HFF-Myc (cell line): ENCODE results near the gene PRSS3.
A peak's percentile ranks its signal among the peaks of the same experiment; 100 is the strongest.
"Not testable (repeated sequence)": the region's sequence is repeated elsewhere in the genome, so short reads cannot be mapped to it uniquely, and the experiment has no call there.

Experiments
- DNase-seq: peaks from one replicate; pipeline ENCODE4 v3.0.0-alpha.2; 2011; ENCODE audit warnings: low read depth; ENCODE audit errors: extremely low read depth
- H3K4me3 ChIP-seq: replicated peaks from 2 replicates; pipeline ENCODE4 v1.5.1; 2011; ENCODE audit warnings: low read depth, mild to moderate bottlenecking, control low read depth, low read length
- CTCF ChIP-seq: IDR thresholded peaks from 2 replicates; pipeline ENCODE4 v1.5.1; 2012; ENCODE audit warnings: mild to moderate bottlenecking, low read depth, low read length, control low read depth; ENCODE audit errors: missing control alignments

Gene PRSS3

DNA sequence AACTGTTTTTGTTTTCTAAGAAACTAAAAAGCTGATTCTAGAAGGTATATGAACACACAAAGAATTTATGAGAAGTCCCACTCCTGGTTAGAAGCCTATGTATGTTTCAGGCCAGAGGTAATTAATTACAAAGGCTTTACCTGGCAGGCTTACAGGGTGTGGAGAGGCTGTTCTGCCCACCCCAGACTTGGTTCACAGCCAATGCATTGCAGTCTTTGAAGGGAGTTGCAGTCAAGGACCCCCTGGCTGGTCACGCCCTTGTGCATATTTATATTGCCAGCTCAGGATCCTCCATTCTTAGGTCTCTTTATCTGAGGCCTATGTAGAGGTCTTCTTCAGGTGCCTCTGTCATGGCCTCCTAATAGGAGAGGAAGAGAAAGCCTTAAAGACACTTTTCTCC is 13.6 kb upstream of the PRSS3 start:
- TF ChIP-seq CTCF: no peak

DNA sequence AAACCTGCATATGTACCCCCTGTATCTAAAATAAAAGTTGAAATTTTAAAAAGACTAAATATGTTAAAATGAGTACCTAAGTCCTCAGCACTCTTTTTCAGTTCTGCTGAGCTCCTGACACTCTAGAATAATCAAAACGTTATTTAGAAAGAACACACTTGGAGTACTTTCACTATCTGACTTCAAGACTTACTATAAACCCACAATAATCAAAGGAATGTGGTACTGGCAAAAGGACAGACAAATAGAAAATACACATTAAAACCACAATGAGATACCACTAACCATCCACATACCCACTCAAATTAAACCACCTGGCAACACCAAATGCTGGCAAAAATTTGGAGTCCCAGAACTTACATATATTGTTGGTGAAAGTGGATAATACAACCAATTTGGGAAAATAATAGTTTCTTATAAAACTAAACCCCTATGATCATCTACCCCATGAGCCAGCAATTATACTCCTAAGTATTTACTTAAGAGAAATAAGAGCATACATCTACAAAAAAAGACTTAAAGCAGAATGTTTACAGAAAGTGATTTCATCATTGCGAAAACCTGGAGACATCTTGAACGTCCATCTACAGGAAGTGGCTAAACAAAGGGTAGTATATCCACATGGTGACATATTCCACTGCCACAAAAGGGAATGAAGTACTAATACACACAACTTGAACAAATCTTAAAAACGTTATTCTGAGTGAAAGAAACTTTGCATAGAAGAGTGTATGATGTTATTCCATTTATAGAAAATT is 12.8 kb upstream of the PRSS3 start:
- H3K4me3 ChIP-seq: no peak overlapping the region
- TF ChIP-seq CTCF: no peak
- DNase-seq: no peak

More for the DNA sequence above, 13.6 kb upstream of the PRSS3 start:
- no peak for DNase-seq
- no peak overlapping the region for H3K4me3 ChIP-seq

DNA sequence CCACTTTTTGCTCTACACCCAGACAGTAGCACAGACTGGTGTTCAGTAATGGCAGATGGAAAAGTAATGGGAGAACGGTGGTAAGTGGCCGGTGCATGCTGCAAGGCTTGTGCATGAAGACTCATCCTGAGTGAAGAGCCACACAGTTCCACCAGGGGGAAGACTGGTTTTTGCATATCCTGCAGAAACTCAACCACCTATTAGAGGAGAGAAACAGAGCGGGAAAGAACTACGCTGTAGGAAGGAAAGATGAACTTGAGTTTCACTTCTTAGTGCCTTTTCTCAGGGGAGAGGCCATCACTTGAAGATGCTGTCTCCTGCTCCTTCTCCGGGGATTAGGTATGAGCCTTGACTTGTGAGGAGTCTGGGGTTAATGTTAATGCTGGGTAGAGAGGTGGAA is 9.4 kb upstream of the PRSS3 start:
- DNase-seq: no peak
- TF ChIP-seq CTCF: peak; percentile 15
- no peak overlapping the region for H3K4me3 ChIP-seq

- no peak for DNase-seq
- TF ChIP-seq CTCF: no peak
Measured at GRCh38 chr9:33786681-33787080, 8.7 kb upstream of the PRSS3 start.

DNA sequence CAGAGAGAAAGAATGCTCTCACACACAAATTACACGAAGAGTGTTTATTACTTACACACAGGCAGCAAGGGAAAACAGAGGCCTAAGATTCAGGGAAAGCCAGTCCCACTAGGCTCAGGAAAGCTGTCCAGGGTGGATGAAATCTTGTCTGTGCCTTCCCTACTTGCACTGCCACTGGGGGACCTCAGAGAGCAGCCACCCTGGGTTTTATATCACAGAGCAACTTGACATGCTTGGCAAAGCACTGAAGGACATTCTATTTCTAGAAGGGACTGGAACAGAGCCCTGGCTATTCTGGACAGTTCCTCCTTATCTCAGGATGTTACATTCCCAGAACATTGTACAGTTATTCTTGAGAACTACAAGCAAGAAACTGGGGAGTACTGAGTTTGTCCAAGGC is 7.5 kb upstream of the PRSS3 start:
- no peak for DNase-seq
- TF ChIP-seq CTCF: peak; percentile 2

More at GRCh38 chr9:33786681-33787080, 8.7 kb upstream of the PRSS3 start:
- H3K4me3 ChIP-seq: no peak overlapping the region

DNA sequence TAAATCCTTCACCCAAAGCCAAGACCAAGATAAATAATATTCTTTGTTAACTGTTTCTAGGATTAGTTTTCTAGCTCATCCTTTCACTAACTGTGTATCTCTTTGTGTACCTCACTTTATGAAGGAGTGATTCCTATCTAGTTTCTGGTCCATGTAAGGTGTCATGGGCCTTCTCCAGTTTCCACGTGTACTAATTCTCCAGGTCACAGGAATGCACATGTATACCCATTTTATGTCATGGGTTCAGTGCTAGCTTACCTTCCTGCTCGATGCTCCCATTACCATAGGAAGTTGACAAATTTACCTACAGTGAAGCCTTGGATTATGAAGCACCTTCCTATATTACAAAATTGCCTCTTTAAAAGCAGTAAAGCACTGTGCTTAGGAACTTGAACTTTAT is 5.9 kb upstream of the PRSS3 start:
- H3K4me3 ChIP-seq, DNase-seq: not testable (repeated sequence)

More for the DNA sequence above, 7.5 kb upstream of the PRSS3 start:
- H3K4me3 ChIP-seq: no peak overlapping the region

DNA sequence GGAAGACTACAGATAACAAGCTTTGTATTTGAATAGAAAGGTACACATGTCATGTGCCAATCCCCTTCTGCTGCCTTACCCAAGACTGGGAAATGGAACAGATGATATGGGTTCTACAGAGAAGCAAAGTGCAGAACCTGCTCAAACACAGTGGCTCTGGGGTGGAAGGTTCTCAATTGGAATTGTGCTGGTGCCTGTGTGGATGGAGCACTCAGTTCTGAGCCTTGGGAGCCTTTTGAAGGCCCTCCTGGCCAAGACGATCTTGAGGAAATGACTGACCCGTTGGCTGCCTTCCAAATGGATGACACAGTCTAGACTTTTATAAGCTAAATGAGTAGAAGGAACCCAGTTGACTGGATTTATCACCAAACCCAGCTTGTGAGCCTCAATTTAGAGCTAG is 4.2 kb upstream of the PRSS3 start:
- TF ChIP-seq CTCF: no peak
- no peak for DNase-seq
- no peak overlapping the region for H3K4me3 ChIP-seq

DNA sequence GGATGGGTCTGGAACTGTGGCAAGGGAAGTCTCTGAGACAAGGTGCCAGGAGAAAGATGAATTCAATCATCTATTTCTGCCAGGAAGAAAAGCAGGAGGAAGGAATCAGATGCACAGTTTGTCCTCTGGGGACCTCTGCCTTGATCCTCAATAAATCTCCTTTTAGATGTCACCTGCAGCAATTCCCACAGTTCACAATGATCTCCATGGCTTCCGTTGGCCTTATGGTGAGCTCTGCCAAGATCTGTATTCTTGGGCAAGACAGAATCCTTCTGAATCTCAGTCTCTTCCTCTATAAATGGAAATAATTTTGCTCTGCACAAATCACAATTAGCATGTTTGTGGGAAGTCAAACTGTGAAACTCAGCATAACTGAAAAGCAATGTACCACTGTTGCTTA is 1.9 kb upstream of the PRSS3 start:
- not testable (repeated sequence) for H3K4me3 ChIP-seq, DNase-seq
